Esophagus muscularis mucosa (tissue), 4 donors: ENCODE data around the gene RAB3C. TPM values are rescaled to one million over a fixed set of nuclear protein-coding genes. Genes with fewer than 3 reads are reported as not detected.

Experiments used
- DNase-seq: peaks from one replicate; pipeline ENCODE4 v3.0.0-alpha.2; 2017; ENCODE audit errors: extremely low spot score
- H3K27ac ChIP-seq, 4 donors: fragments of 200-600 bp; sonication (generic); replicated peaks in 1 of 4; 1 replicate in 3 of 4; 2 replicates in 1 of 4; pipeline ENCODE4 v1.5.1; 2016 to 2019; ENCODE audit warnings: mild to moderate bottlenecking in 1 of 4
- H3K27me3 ChIP-seq, 4 donors: fragments of 200-600 bp; sonication (generic); one replicate each; pipeline versions ENCODE4 v1.5.1 to v1.6.0; 2016 to 2019
- H3K36me3 ChIP-seq, 4 donors: fragments of 200-600 bp; sonication (generic); one replicate each; pipeline ENCODE4 v1.5.1; 2016 to 2019
- H3K4me1 ChIP-seq, 4 donors: fragments of 200-600 bp; sonication (generic); one replicate each; pipeline ENCODE4 v1.5.1; 2016 to 2019
- H3K4me3 ChIP-seq, 4 donors: fragments of 200-600 bp; sonication (generic); 1 replicate in 2 of 4; 2 replicates in 2 of 4; pipeline ENCODE4 v1.5.1; 2016 to 2019; ENCODE audit warnings: mild to moderate bottlenecking in 4 of 4, moderate library complexity in 1 of 4
- H3K9me3 ChIP-seq, 4 donors: fragments of 200-600 bp; sonication (generic); 1 replicate in 3 of 4; 2 replicates in 1 of 4; pipeline ENCODE4 v1.5.1; 2016 to 2019
- EP300 ChIP-seq: sonication (generic); formaldehyde crosslinking; IDR thresholded peaks from one replicate; pipeline ENCODE4 v1.6.1; 2017; ENCODE audit warnings: antibody characterized with exemption
- POLR2A ChIP-seq: fragments of 450-650 bp; IDR thresholded peaks from one replicate; pipeline ENCODE4 v1.6.1; 2017; ENCODE audit warnings: antibody characterized with exemption, moderate library complexity, mild to moderate bottlenecking, low read depth
- POLR2AphosphoS5 ChIP-seq, 2 donors: sonication (generic); formaldehyde crosslinking; IDR thresholded peaks; one replicate each; pipeline ENCODE4 v1.6.1; 2017; ENCODE audit warnings: antibody characterized with exemption in 2 of 2
- WGBS: methylation state at CpG from one replicate; pipeline ENCODE4 v1.1.5; 2018; 5-methylcytosine and 5-hydroxymethylcytosine counted together
- intact Hi-C: fragments of 100-400 bp; cut with DNase I; formaldehyde crosslinking; loops from one replicate; pipeline ENCODE4 v1.15.1; 2023
- total RNA-seq, 4 donors: library from RNA; depleted of rRNA; stranded (reverse); fragments of >200 nt; gene quantifications; one replicate each; pipeline versions ENCODE4 v1.1.0 to v1.2.1, GENCODE V29; 2016
- TF ChIP-seq, protein P1 (sequence below), 3 experiments: fragments of 200-600 bp in 2 of 3; fragments of 450-650 bp in 1 of 3; sonication (generic) in 2 of 3; IDR thresholded peaks; one replicate each; pipeline ENCODE4 v1.5.1; 2017 to 2019; ENCODE audit warnings: antibody characterized with exemption in 3 of 3, mild to moderate bottlenecking in 2 of 3, moderate library complexity in 1 of 3

The RAB3C gene
- total RNA-seq, 4 donors from 2014 or later, result 2.6 to 9.6 (median 5.9) TPM

DNA sequence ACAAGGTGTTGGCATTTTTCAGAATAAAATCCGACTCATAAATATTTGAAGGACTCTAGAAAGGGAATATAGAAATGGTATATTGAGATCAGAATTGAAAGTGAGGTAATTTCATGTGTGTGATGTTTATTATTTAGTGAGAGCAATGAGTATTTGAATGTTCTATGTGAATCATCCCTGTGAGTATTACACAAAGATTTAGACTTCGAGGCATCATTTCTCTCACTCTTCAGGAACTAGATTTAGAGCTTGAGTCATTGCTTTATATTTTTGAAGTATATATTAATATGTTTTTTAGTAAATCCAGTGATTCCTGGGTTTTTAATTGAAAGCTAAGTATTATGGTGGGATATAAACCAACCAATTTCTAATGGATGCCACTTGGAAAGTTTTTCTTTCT, 91.2 kb downstream of the RAB3C start:
- no peak for TF ChIP-seq EP300
- TF ChIP-seq, protein P1, sequence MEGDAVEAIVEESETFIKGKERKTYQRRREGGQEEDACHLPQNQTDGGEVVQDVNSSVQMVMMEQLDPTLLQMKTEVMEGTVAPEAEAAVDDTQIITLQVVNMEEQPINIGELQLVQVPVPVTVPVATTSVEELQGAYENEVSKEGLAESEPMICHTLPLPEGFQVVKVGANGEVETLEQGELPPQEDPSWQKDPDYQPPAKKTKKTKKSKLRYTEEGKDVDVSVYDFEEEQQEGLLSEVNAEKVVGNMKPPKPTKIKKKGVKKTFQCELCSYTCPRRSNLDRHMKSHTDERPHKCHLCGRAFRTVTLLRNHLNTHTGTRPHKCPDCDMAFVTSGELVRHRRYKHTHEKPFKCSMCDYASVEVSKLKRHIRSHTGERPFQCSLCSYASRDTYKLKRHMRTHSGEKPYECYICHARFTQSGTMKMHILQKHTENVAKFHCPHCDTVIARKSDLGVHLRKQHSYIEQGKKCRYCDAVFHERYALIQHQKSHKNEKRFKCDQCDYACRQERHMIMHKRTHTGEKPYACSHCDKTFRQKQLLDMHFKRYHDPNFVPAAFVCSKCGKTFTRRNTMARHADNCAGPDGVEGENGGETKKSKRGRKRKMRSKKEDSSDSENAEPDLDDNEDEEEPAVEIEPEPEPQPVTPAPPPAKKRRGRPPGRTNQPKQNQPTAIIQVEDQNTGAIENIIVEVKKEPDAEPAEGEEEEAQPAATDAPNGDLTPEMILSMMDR (IDR thresholded peaks at IDR 0.05), result no peak
- no peak overlapping the region for H3K27ac ChIP-seq
- 61% methylated on average over 2 of the region's 2 CpGs for WGBS
- no peaks in the 10 kb centered on the region for H3K9me3 ChIP-seq
- no peak overlapping the region for H3K4me3 ChIP-seq
- intact Hi-C loops, result no loop called here
- H3K36me3 ChIP-seq, result no peaks in the 10 kb centered on the region
- peaks cover 0 to 5% (median 2%) of the 10 kb centered on the region in 4 donors for H3K4me1 ChIP-seq
- no peak for DNase-seq
- H3K27me3 ChIP-seq, result no peaks in the 10 kb centered on the region

DNA sequence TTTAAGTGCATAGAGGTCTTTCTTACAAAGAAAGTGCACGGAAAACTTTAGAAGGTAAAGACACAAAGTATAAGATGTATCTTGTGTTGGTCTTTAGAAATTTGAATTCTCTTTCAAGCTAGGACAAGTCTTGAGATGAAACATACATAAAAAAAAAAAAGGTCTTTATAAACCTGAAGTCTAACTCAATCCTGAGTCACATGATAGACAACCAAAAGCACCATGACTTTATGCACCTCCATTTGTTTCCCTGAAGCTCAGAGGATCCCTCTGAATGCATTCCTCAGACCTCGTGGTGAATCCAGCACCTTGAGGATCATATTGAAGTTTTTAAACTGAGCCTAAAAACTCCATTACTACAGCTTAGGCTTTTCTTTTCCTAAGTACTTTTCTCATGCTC, 91.8 kb downstream of the RAB3C start:
- no peaks in the 10 kb centered on the region for H3K9me3 ChIP-seq
- 75% methylated on average over 2 of the region's 2 CpGs for WGBS
- no peak overlapping the region for H3K4me3 ChIP-seq
- no peak for DNase-seq
- intact Hi-C loops, result no loop called here
- peaks cover 0 to 5% (median 2%) of the 10 kb centered on the region in 4 donors for H3K4me1 ChIP-seq
- H3K36me3 ChIP-seq, result no peaks in the 10 kb centered on the region
- TF ChIP-seq, protein P1 (IDR thresholded peaks at IDR 0.05), result no peak
- TF ChIP-seq POLR2AphosphoS5 (IDR thresholded peaks at IDR 0.05) (no peak), POLR2A (no peak), EP300 (no peak)
- no peak overlapping the region for H3K27ac ChIP-seq
- H3K27me3 ChIP-seq, result no peaks in the 10 kb centered on the region

DNA sequence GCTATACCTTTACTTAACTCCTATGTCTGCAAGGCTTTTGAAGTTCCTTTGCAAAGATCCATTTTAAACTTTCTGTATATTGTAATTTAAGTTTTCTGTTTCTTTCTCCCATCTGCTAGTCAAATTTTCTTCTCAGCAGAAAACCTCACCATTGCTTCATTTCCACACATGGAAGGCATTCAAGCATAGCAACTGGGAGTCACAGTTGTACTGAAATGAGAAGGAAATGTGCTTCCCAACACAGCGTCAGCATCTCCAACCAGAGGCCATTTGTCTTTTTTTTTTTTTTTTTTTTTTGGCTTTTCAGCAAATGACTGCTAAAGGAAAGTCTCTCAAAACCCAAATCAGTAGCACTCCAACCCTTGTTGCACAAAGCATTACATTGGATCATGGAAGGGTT, 92.5 kb downstream of the RAB3C start:
- Histone ChIP-seq H3K4me1 (peaks cover 0 to 5% (median 2%) of the 10 kb centered on the region in 4 donors), H3K27me3 (no peaks in the 10 kb centered on the region), H3K9me3 (no peaks in the 10 kb centered on the region), H3K27ac (no peak overlapping the region), H3K4me3 (no peak overlapping the region), H3K36me3 (no peaks in the 10 kb centered on the region)
- TF ChIP-seq EP300 (no peak), POLR2AphosphoS5 (IDR thresholded peaks at IDR 0.05) (no peak), POLR2A (no peak)
- TF ChIP-seq, protein P1 (IDR thresholded peaks at IDR 0.05), result no peak
- 83% methylated on average over 1 of the region's 1 CpG for WGBS
- DNase-seq, result no peak
- intact Hi-C loops, result no loop called here

DNA sequence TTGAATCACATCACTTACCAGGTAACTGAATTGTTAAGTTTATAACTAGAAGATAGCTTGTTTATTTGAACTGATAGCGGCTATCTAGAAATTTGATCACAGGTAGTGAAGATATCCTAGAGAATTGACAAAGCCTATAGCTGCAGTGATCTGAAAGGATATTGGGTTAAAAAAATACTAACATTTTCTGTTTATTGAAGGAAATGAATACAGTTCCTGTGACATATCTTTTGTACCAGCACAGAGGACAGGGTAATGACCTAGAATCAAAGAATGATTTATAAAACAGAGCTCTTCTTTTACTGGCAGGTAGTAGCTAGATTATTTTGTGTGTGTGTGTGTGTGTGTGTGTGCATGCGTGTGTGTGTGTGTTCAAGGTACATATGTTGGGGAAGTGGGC, 94.8 kb downstream of the RAB3C start:
- H3K9me3 ChIP-seq, result no peaks in the 10 kb centered on the region
- DNase-seq, result no peak
- 75% methylated on average over 2 of the region's 2 CpGs for WGBS
- intact Hi-C loops, result no loop called here
- no peaks in the 10 kb centered on the region for H3K27me3 ChIP-seq
- TF ChIP-seq POLR2A (no peak), EP300 (no peak), POLR2AphosphoS5 (IDR thresholded peaks at IDR 0.05) (no peak)
- TF ChIP-seq, protein P1 (IDR thresholded peaks at IDR 0.05), result no peak
- H3K27ac ChIP-seq, result no peak overlapping the region
- H3K4me3 ChIP-seq, result no peak overlapping the region
- no peaks in the 10 kb centered on the region for H3K36me3 ChIP-seq
- no peaks in the 10 kb centered on the region for H3K4me1 ChIP-seq

DNA sequence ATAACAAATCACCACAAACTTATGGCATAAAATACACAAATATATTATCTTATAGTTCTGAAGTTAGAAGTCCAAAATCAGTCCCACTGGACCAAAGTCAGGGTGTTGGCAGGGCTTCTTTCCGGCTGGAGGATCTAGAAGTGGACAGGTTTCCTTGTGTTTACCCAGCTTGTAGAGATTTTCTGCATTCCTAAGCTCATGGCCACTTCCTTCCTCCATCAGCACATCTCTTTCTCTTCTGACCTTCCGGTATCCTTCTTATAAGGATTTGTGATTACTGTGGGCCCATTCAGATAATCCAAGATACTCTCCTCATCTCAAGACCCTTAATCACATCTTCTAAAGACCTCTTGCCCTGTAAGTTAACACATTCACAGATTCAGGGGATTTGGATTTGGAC, 97.6 kb downstream of the RAB3C start:
- TF ChIP-seq POLR2AphosphoS5 (IDR thresholded peaks at IDR 0.05) (no peak), POLR2A (no peak), EP300 (no peak)
- TF ChIP-seq, protein P1 (IDR thresholded peaks at IDR 0.05), result no peak
- intact Hi-C loops, result no loop called here
- Histone ChIP-seq H3K9me3 (no peaks in the 10 kb centered on the region), H3K36me3 (no peaks in the 10 kb centered on the region), H3K4me3 (no peak overlapping the region), H3K27ac (no peak overlapping the region), H3K27me3 (no peaks in the 10 kb centered on the region), H3K4me1 (no peaks in the 10 kb centered on the region)
- 71% methylated on average over 2 of the region's 2 CpGs for WGBS
- no peak for DNase-seq
